Heart left ventricle (tissue), 16 donors: Measurements from ENCODE around the gene STX2. TPM values are rescaled to one million over a fixed set of nuclear protein-coding genes. Genes with fewer than 3 reads are reported as not detected.

Source experiments
- ATAC-seq, 4 donors: fragments of 200-7000 bp; cut with Tn5 transposase; one replicate each; pipeline ENCODE4 v1.9.1; 2020 to 2022; ENCODE audit warnings: moderate library complexity in 4 of 4, mild to moderate bottlenecking in 3 of 4, moderate number of reproducible peaks in 1 of 4
- DNase-seq, 5 donors: peaks; one replicate each; pipeline ENCODE4 v3.0.0-alpha.2; 2020
- H3K27ac ChIP-seq, 12 donors: fragments of 200-600 bp; sonication (generic) in 4 of 12; one replicate each; pipeline versions ENCODE4 v1.5.0 to v1.8.0; 2016 to 2022; ENCODE audit warnings: mild to moderate bottlenecking in 2 of 12
- H3K27me3 ChIP-seq, 9 donors: fragments of 200-600 bp; sonication (generic) in 2 of 9; one replicate each; pipeline versions ENCODE4 v1.5.1 to v1.8.0; 2016 to 2022; ENCODE audit warnings: mild to moderate bottlenecking in 3 of 9
- H3K36me3 ChIP-seq, 9 donors: fragments of 200-600 bp; sonication (generic) in 2 of 9; one replicate each; pipeline versions ENCODE4 v1.5.0 to v1.8.0; 2018 to 2022; ENCODE audit warnings: mild to moderate bottlenecking in 2 of 9
- H3K4me1 ChIP-seq, 12 donors: fragments of 200-600 bp; sonication (generic) in 4 of 12; one replicate each; pipeline versions ENCODE4 v1.5.0 to v1.8.0; 2016 to 2022; ENCODE audit warnings: mild to moderate bottlenecking in 3 of 12
- H3K4me3 ChIP-seq, 12 donors: fragments of 200-600 bp; sonication (generic) in 4 of 12; one replicate each; pipeline versions ENCODE4 v1.5.0 to v1.8.0; 2017 to 2022; ENCODE audit warnings: mild to moderate bottlenecking in 9 of 12, moderate library complexity in 4 of 12
- H3K9me3 ChIP-seq, 12 donors: fragments of 200-600 bp; sonication (generic) in 4 of 12; one replicate each; pipeline versions ENCODE4 v1.5.0 to v1.8.0; 2016 to 2022; ENCODE audit warnings: mild to moderate bottlenecking in 1 of 12
- POLR2A ChIP-seq, 2 donors: fragments of 450-650 bp; IDR thresholded peaks; one replicate each; pipeline ENCODE4 v1.6.1; 2017; ENCODE audit warnings: antibody characterized with exemption in 2 of 2, mild to moderate bottlenecking in 2 of 2, moderate library complexity in 2 of 2
- WGBS, 4 donors: extraction: QIAGEN DNeasy Blood & Tissue Kit in 2 of 4; methylation state at CpG; one replicate each; pipeline versions ENCODE4 v1.1.5 to v1.1.7; 2013 to 2018; 5-methylcytosine and 5-hydroxymethylcytosine counted together
- intact Hi-C, 10 donors: fragments of 100-400 bp; cut with DNase I; formaldehyde crosslinking; loops; one replicate each; pipeline versions ENCODE4 v1.11.1 to v1.14.2; 2022
- polyA plus RNA-seq, 2 donors: library from polyadenylated mRNA; stranded (reverse); fragments of 200-250 nt; gene quantifications; one replicate each; pipeline ENCODE4 v1.2.3, GENCODE V29; 2013
- total RNA-seq, 9 donors: library from RNA; depleted of rRNA in 2 of 9; stranded (reverse); fragments of >200 nt in 2 of 9; fragmentation: NEBNext Ultra II Directional in 3 of 9; extraction: Animal tissue kit (Norgen Biotek cat#: 25700) in 3 of 9; gene quantifications; one replicate each; pipeline versions ENCODE4 v1.1.0 to v1.2.4, GENCODE V29; 2016 to 2023
- TF ChIP-seq, protein P1 (sequence below), 12 donors: fragments of 200-600 bp; sonication (generic) in 4 of 12; IDR thresholded peaks; one replicate each; pipeline versions ENCODE4 v1.5.0 to v1.8.0; 2018 to 2022; ENCODE audit warnings: antibody characterized with exemption in 12 of 12, mild to moderate bottlenecking in 5 of 12
- donor health status: ischemic (EF 13 %, LVEDD 7.1; RV severe dilation, severe dysfunction).
- donor health status: healthy with polysubstance abuse.
- donor health status: DM: no; HTN: yes; CAD: no.
- donor health status: DM: no; HTN: no; CAD: no.
- donor health status: ischemic (EF 25% LVEDD 6.9; RV normal size, moderate dysfunction).
- donor health status: ischemic (EF 25% LVEDD 5.7; RV mildly dilated, moderate dysfunction).
- donor health status: healthy.
- donor health status: DM: yes; HTN: yes; CAD: no.
- donor health status: ischemic (EF 35%, LVEDD 5.7; RV mildly dilated, moderate dysfunction).
- donor health status: nonischemic (EF 11% LVEDD 7.7; RV severe dilation, severe dysfunction).
- donor health status: DM: yes; HTN: yes; CAD: no.
- donor health status: PGD.
- donor health status: ischemic (EF 29% LVEDD 5.4; RV normal size, mild dysfunction).
- donor health status: nonischemic (EF 23%, LVEDD 6.1; RV moderate dilation, normal function).

The STX2 gene
- total and polyA plus RNA-seq, 11 donors = 6.2 to 21.8 (median 11.1) TPM

DNA sequence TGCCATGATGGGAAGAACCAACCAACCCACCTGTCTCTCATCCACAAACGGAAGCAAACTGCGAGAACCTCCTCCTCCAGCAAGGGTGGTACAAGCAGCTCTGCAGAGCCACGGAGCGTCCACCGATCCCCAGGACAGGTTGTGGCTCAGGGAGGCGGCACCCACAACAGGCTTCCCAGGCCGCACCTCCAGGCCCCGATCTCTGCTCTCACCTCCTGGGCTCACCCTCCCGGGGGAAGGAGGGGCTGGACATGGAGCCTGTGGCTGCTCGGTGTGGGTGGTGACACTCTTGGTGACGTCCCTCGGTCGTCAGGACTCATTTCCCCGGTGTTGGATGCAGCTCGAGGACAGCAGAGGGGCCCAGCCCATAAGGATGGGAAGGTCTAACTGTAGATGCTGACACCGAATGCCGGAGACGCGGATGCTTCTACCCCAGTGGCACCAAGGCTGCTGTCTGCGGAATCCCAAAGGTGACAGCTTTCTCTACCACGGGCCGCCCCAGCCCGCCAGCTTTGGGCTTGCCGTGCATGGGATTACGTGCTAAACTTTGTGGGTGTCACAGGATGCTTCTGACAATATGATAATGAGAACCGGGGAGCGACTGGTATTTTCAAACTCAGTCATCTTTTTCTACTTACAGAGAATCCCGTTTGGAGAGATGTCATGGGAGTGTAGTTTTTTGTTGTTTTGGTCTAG is 58.0 kb downstream of the STX2 start:
- Histone ChIP-seq H3K4me3 (no peak overlapping the region), H3K4me1 (peaks cover 0 to 10% (median 5%) of the 10 kb centered on the region in 12 donors), H3K9me3 (peaks cover 0 to 23% (median 11%) of the 10 kb centered on the region in 12 donors), H3K27ac (no peak overlapping the region), H3K27me3 (peaks cover 0 to 17% (median 0%) of the 10 kb centered on the region in 9 donors), H3K36me3 (peaks cover 0 to 24% (median 6%) of the 10 kb centered on the region in 9 donors)
- intact Hi-C loops = no loop called here
- TF ChIP-seq POLR2A (IDR thresholded peaks at IDR 0.05) = no peak
- TF ChIP-seq, protein P1, sequence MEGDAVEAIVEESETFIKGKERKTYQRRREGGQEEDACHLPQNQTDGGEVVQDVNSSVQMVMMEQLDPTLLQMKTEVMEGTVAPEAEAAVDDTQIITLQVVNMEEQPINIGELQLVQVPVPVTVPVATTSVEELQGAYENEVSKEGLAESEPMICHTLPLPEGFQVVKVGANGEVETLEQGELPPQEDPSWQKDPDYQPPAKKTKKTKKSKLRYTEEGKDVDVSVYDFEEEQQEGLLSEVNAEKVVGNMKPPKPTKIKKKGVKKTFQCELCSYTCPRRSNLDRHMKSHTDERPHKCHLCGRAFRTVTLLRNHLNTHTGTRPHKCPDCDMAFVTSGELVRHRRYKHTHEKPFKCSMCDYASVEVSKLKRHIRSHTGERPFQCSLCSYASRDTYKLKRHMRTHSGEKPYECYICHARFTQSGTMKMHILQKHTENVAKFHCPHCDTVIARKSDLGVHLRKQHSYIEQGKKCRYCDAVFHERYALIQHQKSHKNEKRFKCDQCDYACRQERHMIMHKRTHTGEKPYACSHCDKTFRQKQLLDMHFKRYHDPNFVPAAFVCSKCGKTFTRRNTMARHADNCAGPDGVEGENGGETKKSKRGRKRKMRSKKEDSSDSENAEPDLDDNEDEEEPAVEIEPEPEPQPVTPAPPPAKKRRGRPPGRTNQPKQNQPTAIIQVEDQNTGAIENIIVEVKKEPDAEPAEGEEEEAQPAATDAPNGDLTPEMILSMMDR (IDR thresholded peaks at IDR 0.05) = no peak
- DNase-seq (no peak), ATAC-seq (no peak)
- WGBS, 4 donors = 89 to 91% (median 90%) methylated on average over 20 to 28 of the region's 28 CpGs

DNA sequence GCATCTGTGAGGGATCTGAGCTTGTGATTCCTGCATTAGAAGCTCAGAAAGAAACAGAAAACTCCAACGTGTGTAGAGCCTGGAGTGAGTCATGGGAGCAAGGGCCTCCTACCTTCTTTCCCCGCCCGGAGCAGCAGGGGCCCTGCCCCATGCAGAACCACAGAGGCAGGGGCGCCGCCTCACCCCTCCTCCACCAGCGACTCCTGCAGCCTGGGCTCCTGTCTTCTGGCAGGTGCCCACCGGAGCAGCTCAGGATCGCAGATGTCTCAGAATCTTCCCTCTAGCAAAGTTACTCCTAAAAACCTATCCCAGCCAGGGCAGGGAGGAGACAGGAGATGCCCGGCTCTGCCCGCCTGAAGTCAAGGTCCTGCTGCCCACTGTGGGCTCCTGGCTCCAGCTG is 58.7 kb downstream of the STX2 start:
- peaks cover 0 to 18% (median 0%) of the 10 kb centered on the region in 9 donors for H3K27me3 ChIP-seq
- H3K27ac ChIP-seq = no peak overlapping the region
- H3K4me3 ChIP-seq = no peak overlapping the region
- ATAC-seq = no peak
- H3K9me3 ChIP-seq = peaks cover 0 to 16% (median 7%) of the 10 kb centered on the region in 12 donors
- intact Hi-C loops = no loop called here
- peaks cover 0 to 16% (median 10%) of the 10 kb centered on the region in 12 donors for H3K4me1 ChIP-seq
- DNase-seq = no peak
- 86 to 88% (median 86%) methylated on average over 8 to 10 of the region's 10 CpGs for WGBS, 4 donors
- TF ChIP-seq, protein P1 (IDR thresholded peaks at IDR 0.05) = no peak
- no peak for TF ChIP-seq POLR2A (IDR thresholded peaks at IDR 0.05)
- H3K36me3 ChIP-seq = peaks cover 0 to 20% (median 6%) of the 10 kb centered on the region in 9 donors

DNA sequence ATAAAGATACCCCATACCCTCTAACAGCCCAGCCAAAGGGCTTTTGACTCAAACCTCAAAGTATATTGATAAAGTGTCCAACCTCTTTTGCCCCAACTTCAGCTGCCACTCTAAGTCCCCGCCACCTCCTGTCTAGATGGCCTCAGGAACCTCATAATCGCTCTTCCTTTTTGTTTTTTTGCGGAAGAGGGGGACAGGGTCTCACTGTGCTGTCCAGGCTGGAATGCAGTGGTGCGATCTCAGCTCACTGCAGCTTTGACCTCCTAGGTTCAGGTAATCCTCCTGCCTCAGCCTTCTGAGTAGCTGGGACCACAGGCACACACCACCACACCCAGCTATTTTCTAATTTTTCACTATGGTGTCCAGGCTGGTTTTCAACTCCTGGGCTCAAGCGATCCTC is 60.3 kb downstream of the STX2 start:
- no peak for ATAC-seq
- Histone ChIP-seq H3K27me3 (peaks cover 0 to 18% (median 0%) of the 10 kb centered on the region in 9 donors), H3K9me3 (peaks cover 0 to under 1% (median 0%) of the 10 kb centered on the region in 12 donors), H3K4me1 (peaks cover 0 to 16% (median 10%) of the 10 kb centered on the region in 12 donors), H3K27ac (no peak overlapping the region), H3K36me3 (peaks cover 0 to 7% (median 0%) of the 10 kb centered on the region in 9 donors), H3K4me3 (no peak overlapping the region)
- intact Hi-C loops = no loop called here
- DNase-seq = no peak
- no peak for TF ChIP-seq POLR2A (IDR thresholded peaks at IDR 0.05)
- TF ChIP-seq, protein P1 (IDR thresholded peaks at IDR 0.05) = no peak
- WGBS, 4 donors = 78 to 96% (median 87%) methylated on average over 5 of the region's 5 CpGs

DNA sequence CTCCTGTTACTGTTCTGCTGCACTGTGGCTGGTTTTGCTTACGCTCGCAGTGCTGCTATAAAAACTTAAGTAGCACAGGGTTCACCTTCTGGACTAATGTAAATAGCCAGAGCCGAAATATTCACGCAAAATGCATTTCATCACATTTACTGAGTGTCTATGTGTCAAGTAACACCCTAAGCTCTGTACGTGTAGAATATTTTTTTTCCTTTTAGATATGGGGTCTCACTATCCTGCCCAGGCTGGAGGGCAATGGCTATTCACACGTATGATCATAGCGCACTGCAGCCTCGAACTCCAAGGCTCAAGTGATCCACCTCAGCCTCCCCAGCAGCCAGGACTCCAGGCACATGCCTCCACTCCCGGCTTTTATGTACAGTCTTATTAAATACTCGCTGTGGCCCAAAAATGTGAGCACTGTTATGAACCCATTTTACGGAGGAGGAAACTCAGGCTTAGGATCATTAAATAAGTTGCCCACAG is 62.2 kb downstream of the STX2 start:
- H3K4me3 ChIP-seq = peak overlapping the region in 5 of 12 donors; percentile 6 to 25 (median 20)
- no peaks in the 10 kb centered on the region for H3K9me3 ChIP-seq
- DNase-seq (no peak), ATAC-seq (no peak)
- peaks cover 0 to 18% (median 0%) of the 10 kb centered on the region in 9 donors for H3K27me3 ChIP-seq
- no peaks in the 10 kb centered on the region for H3K36me3 ChIP-seq
- intact Hi-C loops = no loop called here
- H3K4me1 ChIP-seq = peaks cover 0 to 16% (median 10%) of the 10 kb centered on the region in 12 donors
- no peak overlapping the region for H3K27ac ChIP-seq
- WGBS, 4 donors = 72 to 78% (median 76%) methylated on average over 11 of the region's 11 CpGs
- TF ChIP-seq, protein P1 (IDR thresholded peaks at IDR 0.05) = no peak
- no peak for TF ChIP-seq POLR2A (IDR thresholded peaks at IDR 0.05)
